ENCODE data around the gene SHOC2. TPM values are rescaled to one million over a fixed set of nuclear protein-coding genes. Genes with fewer than 3 reads are reported as not detected.
A peak's percentile ranks its signal among the peaks of the same experiment; 100 is the strongest.

The SHOC2 gene
- polyA plus RNA-seq, 1 donor from 2014 or later = 105 TPM

DNA sequence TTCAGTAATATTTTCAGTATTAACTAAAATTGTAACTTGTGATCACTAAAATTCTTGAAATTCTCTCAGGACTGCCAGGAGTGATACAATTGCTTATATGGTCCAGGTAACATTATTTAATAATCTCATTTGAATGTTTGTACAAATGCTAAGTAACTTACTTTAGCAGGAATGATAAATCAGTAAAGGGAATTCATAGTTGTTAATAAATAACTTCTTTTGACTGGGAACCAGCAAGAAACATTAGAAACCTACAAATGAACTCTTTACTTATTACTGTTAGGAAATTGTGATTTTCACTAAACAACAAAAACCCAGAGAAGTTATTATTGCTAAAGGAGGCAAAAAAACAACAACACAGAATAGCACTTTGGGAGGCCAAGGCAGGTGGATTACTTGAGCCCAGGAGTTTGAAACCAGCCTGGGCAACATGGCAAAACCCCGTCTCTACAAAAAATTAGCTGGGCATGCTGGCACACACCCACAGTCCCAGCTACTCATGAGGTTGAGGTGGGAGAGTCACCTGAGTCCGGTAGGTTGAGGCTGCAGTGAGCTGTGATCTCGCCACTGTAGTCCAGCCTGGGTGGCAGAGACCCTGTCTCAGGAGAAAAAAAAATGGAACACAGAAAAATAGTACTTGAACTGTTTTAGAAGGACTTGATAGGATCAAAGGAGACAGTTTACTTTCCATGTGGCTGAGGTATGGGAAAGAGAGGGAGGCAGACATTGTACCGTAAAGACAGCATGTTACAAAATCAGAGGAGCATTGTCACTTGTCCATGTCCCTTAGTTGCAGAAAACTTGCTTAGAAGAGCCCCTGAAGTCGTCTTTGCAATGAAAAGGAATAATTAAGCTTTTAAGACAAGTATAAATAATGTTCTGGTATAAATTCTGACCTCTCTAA is 53.1 kb downstream of the SHOC2 start:
- Mint-ChIP-seq H3K4me3 (peak overlapping the region in 2 of 4 donors; percentile 46 to 49), H3K9me3 (no peaks in the 10 kb centered on the region), H3K27ac (peak overlapping the region in 1 of 3 donors; percentile 34), H3K27me3 (no peaks in the 10 kb centered on the region), H3K36me3 (peaks cover 6% of the 10 kb centered on the region), H3K4me1 (peaks cover 40 to 63% (median 53%) of the 10 kb centered on the region in 3 donors)

DNA sequence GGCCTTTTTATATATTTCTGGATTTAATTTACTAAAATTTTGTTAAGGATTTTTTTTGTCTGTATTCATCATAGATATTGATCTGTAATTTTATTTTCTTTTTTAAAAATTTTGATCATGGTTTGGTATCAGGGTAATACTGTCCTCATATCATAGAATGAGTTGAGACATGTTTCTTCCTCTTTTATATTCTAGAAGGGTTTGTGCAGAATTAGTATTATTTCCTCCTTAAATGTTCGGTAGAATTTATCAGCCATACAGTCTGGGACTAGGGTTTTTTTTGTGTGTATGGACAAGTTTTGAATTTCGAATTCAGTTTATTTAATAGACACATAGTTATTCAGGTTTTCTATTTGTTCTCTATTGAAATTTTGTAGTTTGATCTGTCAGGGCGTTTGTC is 54.0 kb downstream of the SHOC2 start:
- Mint-ChIP-seq H3K27ac (no peak overlapping the region), H3K9me3 (no peaks in the 10 kb centered on the region), H3K27me3 (no peaks in the 10 kb centered on the region), H3K36me3 (peaks cover 4% of the 10 kb centered on the region), H3K4me1 (peaks cover 43 to 71% (median 55%) of the 10 kb centered on the region in 3 donors), H3K4me3 (peak overlapping the region in 2 of 4 donors; percentile 2 to 43)

DNA sequence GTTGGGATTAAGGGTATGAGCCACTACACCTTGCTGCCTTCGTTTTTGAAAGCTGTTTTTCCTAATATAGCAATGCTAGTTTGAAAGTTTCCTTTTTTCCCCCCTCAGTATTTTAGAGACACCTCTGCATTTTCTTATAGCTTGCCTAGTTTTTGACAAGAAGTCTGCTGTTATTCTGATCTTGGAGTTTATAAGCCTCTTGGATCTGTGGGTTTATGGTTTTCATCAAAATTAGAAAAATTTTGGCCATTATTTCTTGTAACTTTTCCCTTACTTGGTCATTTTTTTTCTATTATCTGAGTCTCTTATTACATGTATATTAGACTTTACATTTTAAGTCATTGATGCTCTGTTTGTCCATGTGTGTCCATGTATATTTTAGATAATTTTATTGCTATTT is 57.2 kb downstream of the SHOC2 start:
- Mint-ChIP-seq H3K4me3 (no peak overlapping the region), H3K4me1 (peaks cover 44 to 76% (median 50%) of the 10 kb centered on the region in 3 donors), H3K27me3 (peaks cover 2% of the 10 kb centered on the region), H3K9me3 (no peaks in the 10 kb centered on the region), H3K27ac (no peak overlapping the region), H3K36me3 (peaks cover 2% of the 10 kb centered on the region)

GRCh38 chr10:110977662-110978061 is 58.3 kb downstream of the SHOC2 start:
- Mint-ChIP-seq H3K27ac (no peak overlapping the region), H3K36me3 (peaks cover 2% of the 10 kb centered on the region), H3K9me3 (no peaks in the 10 kb centered on the region), H3K27me3 (peaks cover 2% of the 10 kb centered on the region), H3K4me1 (peaks cover 39 to 69% (median 45%) of the 10 kb centered on the region in 3 donors), H3K4me3 (no peak overlapping the region)

GRCh38 chr10:110978204-110978603 is 58.8 kb downstream of the SHOC2 start:
- peaks cover 2% of the 10 kb centered on the region for H3K27me3 Mint-ChIP-seq
- no peak overlapping the region for H3K27ac Mint-ChIP-seq
- H3K4me3 Mint-ChIP-seq = no peak overlapping the region
- peaks cover 2% of the 10 kb centered on the region for H3K36me3 Mint-ChIP-seq
- no peaks in the 10 kb centered on the region for H3K9me3 Mint-ChIP-seq
- H3K4me1 Mint-ChIP-seq = peaks cover 40 to 67% (median 44%) of the 10 kb centered on the region in 3 donors

- Mint-ChIP-seq H3K4me3 (no peak overlapping the region), H3K27ac (peak overlapping the region in 2 of 3 donors; percentile 4 to 83), H3K27me3 (peaks cover 2% of the 10 kb centered on the region), H3K36me3 (peaks cover 4% of the 10 kb centered on the region), H3K9me3 (no peaks in the 10 kb centered on the region), H3K4me1 (peaks cover 40 to 67% (median 47%) of the 10 kb centered on the region in 3 donors)
These were observed 60.2 kb downstream of the SHOC2 start for GRCh38 chr10:110979611-110980010.

DNA sequence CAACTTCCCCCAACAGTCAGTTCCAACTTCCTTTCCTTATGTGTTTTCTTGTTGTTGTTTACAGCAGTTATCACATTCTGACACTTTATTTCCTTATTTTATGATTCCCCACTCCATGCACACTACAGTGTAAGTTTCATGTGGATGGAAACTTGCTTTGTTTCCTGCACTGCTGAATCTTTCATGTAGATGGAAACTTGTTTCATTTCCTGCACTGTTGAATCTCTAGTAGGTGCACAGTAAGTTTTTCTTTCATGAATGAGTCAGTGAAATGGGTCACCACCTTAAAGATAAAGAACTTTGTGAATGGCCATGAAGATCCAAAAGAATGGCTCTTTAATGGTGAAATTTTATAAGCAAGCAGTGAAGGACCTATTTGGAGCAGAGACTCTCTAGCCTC is 61.4 kb downstream of the SHOC2 start:
- H3K4me3 Mint-ChIP-seq = peak overlapping the region in 1 of 4 donors; percentile 4

GRCh38 chr10:110983466-110983865 is 64.1 kb downstream of the SHOC2 start:
- Mint-ChIP-seq H3K4me3 (no peak overlapping the region), H3K27ac (no peak overlapping the region), H3K36me3 (peaks cover 4% of the 10 kb centered on the region), H3K27me3 (peaks cover 2% of the 10 kb centered on the region), H3K9me3 (no peaks in the 10 kb centered on the region), H3K4me1 (peaks cover 31 to 58% (median 38%) of the 10 kb centered on the region in 3 donors)

More for the DNA sequence above, 61.4 kb downstream of the SHOC2 start:
- H3K36me3 Mint-ChIP-seq = peaks cover 4% of the 10 kb centered on the region
- H3K4me1 Mint-ChIP-seq = peaks cover 42 to 70% (median 45%) of the 10 kb centered on the region in 3 donors
- H3K9me3 Mint-ChIP-seq = no peaks in the 10 kb centered on the region
- peaks cover 2% of the 10 kb centered on the region for H3K27me3 Mint-ChIP-seq
- peak overlapping the region in 2 of 3 donors; percentile 0 to 4 for H3K27ac Mint-ChIP-seq

DNA sequence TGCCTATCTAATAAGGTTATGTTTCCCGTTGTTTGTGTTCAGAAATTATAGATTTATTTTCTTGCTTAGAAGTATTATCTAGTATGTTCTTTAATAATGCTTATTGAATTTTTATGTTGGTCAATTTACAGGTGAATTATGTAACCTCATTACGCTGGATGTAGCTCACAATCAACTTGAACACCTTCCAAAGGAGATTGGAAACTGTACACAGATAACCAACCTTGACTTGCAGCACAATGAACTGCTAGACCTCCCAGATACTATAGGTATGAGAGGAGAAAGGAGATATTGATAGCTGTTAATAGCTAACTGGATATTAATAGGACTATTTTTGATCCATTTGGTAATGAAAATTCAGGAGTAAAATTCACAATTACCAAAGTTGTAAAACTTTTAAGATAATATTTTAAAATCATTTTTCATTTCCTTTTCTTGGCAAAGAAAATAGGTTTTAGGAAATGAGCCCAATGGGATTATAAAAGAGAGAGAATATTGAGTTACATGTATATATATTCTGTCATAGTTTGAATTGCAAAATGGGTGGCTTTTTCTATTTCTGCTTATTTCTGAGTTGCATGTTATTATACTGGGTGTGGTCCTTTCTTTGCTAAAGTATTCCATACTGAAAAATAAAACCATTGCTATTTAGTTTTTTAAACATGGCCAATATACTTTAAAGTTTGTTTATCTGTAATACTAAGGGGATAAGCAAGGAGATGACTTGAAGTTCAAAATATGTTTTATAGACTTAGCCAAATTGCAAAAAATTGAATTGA is 66.3 kb downstream of the SHOC2 start:
- Mint-ChIP-seq H3K36me3 (peaks cover 14% of the 10 kb centered on the region), H3K4me1 (peaks cover 19 to 49% (median 29%) of the 10 kb centered on the region in 3 donors), H3K4me3 (no peak overlapping the region), H3K9me3 (no peaks in the 10 kb centered on the region), H3K27me3 (peaks cover 1% of the 10 kb centered on the region), H3K27ac (no peak overlapping the region)

GRCh38 chr10:110989016-110989415 is 69.6 kb downstream of the SHOC2 start:
- peaks cover 18 to 42% (median 28%) of the 10 kb centered on the region in 3 donors for H3K4me1 Mint-ChIP-seq
- peaks cover 13% of the 10 kb centered on the region for H3K36me3 Mint-ChIP-seq
- no peaks in the 10 kb centered on the region for H3K9me3 Mint-ChIP-seq
- H3K4me3 Mint-ChIP-seq = no peak overlapping the region
- H3K27me3 Mint-ChIP-seq = no peaks in the 10 kb centered on the region
- no peak overlapping the region for H3K27ac Mint-ChIP-seq

DNA sequence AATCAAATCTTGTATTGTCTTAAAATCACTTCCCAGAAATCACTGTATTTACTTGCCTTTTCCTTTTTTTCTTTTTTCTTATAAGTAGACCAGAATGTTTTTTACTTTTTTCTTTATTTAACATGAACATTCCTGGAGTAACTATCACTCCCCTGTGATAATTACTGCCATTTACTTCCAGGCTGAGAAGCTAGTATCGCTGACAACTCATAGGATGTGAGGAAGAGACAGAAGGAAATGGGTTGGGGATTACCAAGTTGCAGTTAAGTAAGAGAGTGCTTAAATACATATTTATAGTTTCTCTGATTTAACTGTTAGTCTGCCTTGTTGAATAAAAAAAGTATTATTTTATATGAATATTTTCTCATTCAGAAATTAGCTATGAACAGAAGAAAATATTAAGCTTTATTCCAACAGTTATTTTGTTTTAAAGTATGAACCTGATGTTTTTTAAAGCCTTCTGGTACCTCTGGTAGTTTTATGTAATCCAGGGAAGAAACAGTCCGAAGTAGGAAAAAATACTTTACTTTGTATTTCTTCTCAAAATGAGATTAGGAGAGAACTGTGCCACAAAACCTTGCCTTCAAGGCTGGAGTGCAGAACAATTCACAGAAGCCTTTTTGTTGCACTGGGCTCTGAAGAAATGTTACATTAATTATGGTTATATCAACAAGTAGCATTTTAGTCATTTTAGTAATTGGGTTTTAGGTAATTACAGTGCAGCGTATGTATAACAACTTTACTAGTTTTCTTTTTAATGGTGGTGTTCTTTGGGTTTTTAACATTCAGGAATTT is 72.8 kb downstream of the SHOC2 start:
- Mint-ChIP-seq H3K4me3 (no peak overlapping the region), H3K27ac (no peak overlapping the region), H3K9me3 (no peaks in the 10 kb centered on the region), H3K4me1 (peaks cover 19 to 36% (median 22%) of the 10 kb centered on the region in 3 donors), H3K27me3 (no peaks in the 10 kb centered on the region), H3K36me3 (peaks cover 11% of the 10 kb centered on the region)

GRCh38 chr10:110993024-110993693 is 73.8 kb downstream of the SHOC2 start:
- Mint-ChIP-seq H3K4me1 (peaks cover 18 to 34% (median 20%) of the 10 kb centered on the region in 3 donors), H3K27me3 (no peaks in the 10 kb centered on the region), H3K36me3 (peaks cover 11% of the 10 kb centered on the region), H3K9me3 (no peaks in the 10 kb centered on the region), H3K4me3 (no peak overlapping the region), H3K27ac (no peak overlapping the region)

- H3K27me3 Mint-ChIP-seq = no peaks in the 10 kb centered on the region
- peaks cover 16 to 27% (median 18%) of the 10 kb centered on the region in 3 donors for H3K4me1 Mint-ChIP-seq
- H3K4me3 Mint-ChIP-seq = no peak overlapping the region
- no peak overlapping the region for H3K27ac Mint-ChIP-seq
- H3K36me3 Mint-ChIP-seq = peaks cover 3% of the 10 kb centered on the region
- no peaks in the 10 kb centered on the region for H3K9me3 Mint-ChIP-seq
These were observed 75.1 kb downstream of the SHOC2 start for GRCh38 chr10:110994406-110995086.
